Astrocyte (in vitro differentiated cells and primary cell): ENCODE measurements around the gene SLC25A2. TPM values are rescaled to one million over a fixed set of nuclear protein-coding genes. Genes with fewer than 3 reads are reported as not detected.

ENCODE experiments used
- DNase-seq: peaks from one replicate; pipeline ENCODE4 v3.0.0-alpha.2; 2010; ENCODE audit warnings: low read depth
- FAIRE-seq: peaks from 2 replicates; lab custom pipeline; 2011; peaks lifted over from hg19 to GRCh38; lab: Jason Lieb, UNC
- H2AFZ ChIP-seq: 2 replicates; pipeline ENCODE4 v1.6.0; 2012; ENCODE audit warnings: low read depth, low read length, inconsistent platforms
- H3K27ac ChIP-seq: 2 replicates; pipeline ENCODE4 v1.5.1; 2011; ENCODE audit warnings: low read depth, low read length, inconsistent platforms
- H3K27me3 ChIP-seq: 2 replicates; pipeline ENCODE4 v1.6.0; 2011; ENCODE audit warnings: low read length, inconsistent platforms; ENCODE audit not compliant: insufficient read depth
- H3K36me3 ChIP-seq: 2 replicates; pipeline ENCODE4 v1.5.1; 2011; ENCODE audit warnings: low read length, inconsistent platforms; ENCODE audit not compliant: insufficient read depth
- H3K4me1 ChIP-seq: 2 replicates; pipeline ENCODE4 v1.5.1; 2011; ENCODE audit warnings: low read length, inconsistent platforms; ENCODE audit not compliant: insufficient read depth
- H3K4me2 ChIP-seq: 2 replicates; pipeline ENCODE4 v1.6.0; 2012; ENCODE audit warnings: low read length, inconsistent platforms
- H3K4me3 ChIP-seq: 2 replicates; pipeline ENCODE4 v1.5.1; 2011; ENCODE audit warnings: low read depth, mild to moderate bottlenecking, low read length, inconsistent platforms; ENCODE audit not compliant: insufficient read depth
- H3K79me2 ChIP-seq: 2 replicates; pipeline ENCODE4 v1.6.0; 2012; ENCODE audit warnings: mild to moderate bottlenecking, low read length, inconsistent platforms; ENCODE audit not compliant: insufficient read depth
- H3K9ac ChIP-seq: 2 replicates; pipeline ENCODE4 v1.6.0; 2012; ENCODE audit warnings: mild to moderate bottlenecking, low read length, inconsistent platforms
- H3K9me3 ChIP-seq: 2 replicates; pipeline ENCODE4 v1.5.1; 2012; ENCODE audit warnings: low read depth, mild to moderate bottlenecking, low read length, inconsistent platforms; ENCODE audit not compliant: insufficient read depth
- H4K20me1 ChIP-seq: 2 replicates; pipeline ENCODE4 v1.6.0; 2012; ENCODE audit warnings: low read length, inconsistent platforms; ENCODE audit not compliant: insufficient read depth
- H3K27ac Mint-ChIP-seq: one replicate; pipeline ENCODE4 v1.8.0; 2021; ENCODE audit warnings: mild to moderate bottlenecking, mixed read lengths; ENCODE audit not compliant: unreplicated experiment
- H3K27me3 Mint-ChIP-seq: one replicate; pipeline ENCODE4 v1.8.0; 2021; ENCODE audit warnings: low read depth, mixed read lengths; ENCODE audit not compliant: unreplicated experiment
- H3K36me3 Mint-ChIP-seq: one replicate; pipeline ENCODE4 v1.8.0; 2021; ENCODE audit warnings: low read depth, mixed read lengths; ENCODE audit not compliant: unreplicated experiment
- H3K4me1 Mint-ChIP-seq: one replicate; pipeline ENCODE4 v1.8.0; 2021; ENCODE audit warnings: low read depth, mixed read lengths; ENCODE audit not compliant: unreplicated experiment
- H3K4me3 Mint-ChIP-seq: one replicate; pipeline ENCODE4 v1.8.0; 2021; ENCODE audit warnings: mild to moderate bottlenecking, moderate library complexity, mixed read lengths; ENCODE audit not compliant: unreplicated experiment
- H3K9me3 Mint-ChIP-seq: one replicate; pipeline ENCODE4 v1.8.0; 2021; ENCODE audit warnings: mild to moderate bottlenecking, mixed read lengths; ENCODE audit not compliant: unreplicated experiment
- EZH2 ChIP-seq: IDR thresholded peaks from 2 replicates; pipeline ENCODE4 v1.6.1; 2012; ENCODE audit warnings: mild to moderate bottlenecking, low read length, inconsistent platforms; ENCODE audit not compliant: insufficient read depth
- total RNA-seq: library from RNA; stranded (reverse); gene quantifications from 2 replicates; pipeline ENCODE4 v1.2.1, GENCODE V29; 2021
- TF ChIP-seq, protein P1 (sequence below): IDR thresholded peaks from 2 replicates; pipeline ENCODE4 v1.5.1; 2011; ENCODE audit warnings: low read depth, mild to moderate bottlenecking, inconsistent platforms, low read length, moderate library complexity; ENCODE audit not compliant: insufficient read depth

SLC25A2 gene
- total RNA-seq, 1 donor from 2014 or later, result 0.25 TPM

DNA sequence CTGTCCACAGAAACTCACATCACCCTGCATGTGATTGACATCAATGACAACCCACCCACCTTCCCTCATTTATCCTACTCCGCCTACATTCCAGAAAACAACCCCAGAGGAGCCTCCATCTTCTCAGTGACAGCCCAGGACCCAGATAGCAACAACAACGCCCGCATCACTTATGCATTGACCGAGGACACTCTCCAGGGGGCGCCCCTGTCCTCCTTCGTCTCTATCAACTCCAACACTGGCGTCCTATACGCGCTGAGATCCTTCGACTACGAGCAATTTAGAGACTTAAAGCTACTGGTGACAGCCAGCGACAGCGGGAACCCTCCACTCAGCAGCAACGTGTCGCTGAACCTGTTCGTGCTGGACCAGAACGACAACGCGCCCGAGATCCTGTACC is 41.5 kb upstream of the SLC25A2 start:
- H3K4me2 ChIP-seq, result no peak overlapping the region
- FAIRE-seq (no peak), DNase-seq (no peak)
- H3K27ac Mint-ChIP-seq, result no peak overlapping the region
- peaks cover 3% of the 10 kb centered on the region for H3K36me3 Mint-ChIP-seq
- no peaks in the 10 kb centered on the region for H3K4me1 Mint-ChIP-seq
- H2AFZ ChIP-seq, result no peak overlapping the region
- H3K4me3 ChIP-seq, result no peak overlapping the region
- H3K4me1 ChIP-seq, result no peaks in the 10 kb centered on the region
- no peaks in the 10 kb centered on the region for H3K79me2 ChIP-seq
- no peak overlapping the region for H3K9ac ChIP-seq
- H3K27me3 Mint-ChIP-seq, result no peaks in the 10 kb centered on the region
- H4K20me1 ChIP-seq, result no peaks in the 10 kb centered on the region
- TF ChIP-seq, protein P1, sequence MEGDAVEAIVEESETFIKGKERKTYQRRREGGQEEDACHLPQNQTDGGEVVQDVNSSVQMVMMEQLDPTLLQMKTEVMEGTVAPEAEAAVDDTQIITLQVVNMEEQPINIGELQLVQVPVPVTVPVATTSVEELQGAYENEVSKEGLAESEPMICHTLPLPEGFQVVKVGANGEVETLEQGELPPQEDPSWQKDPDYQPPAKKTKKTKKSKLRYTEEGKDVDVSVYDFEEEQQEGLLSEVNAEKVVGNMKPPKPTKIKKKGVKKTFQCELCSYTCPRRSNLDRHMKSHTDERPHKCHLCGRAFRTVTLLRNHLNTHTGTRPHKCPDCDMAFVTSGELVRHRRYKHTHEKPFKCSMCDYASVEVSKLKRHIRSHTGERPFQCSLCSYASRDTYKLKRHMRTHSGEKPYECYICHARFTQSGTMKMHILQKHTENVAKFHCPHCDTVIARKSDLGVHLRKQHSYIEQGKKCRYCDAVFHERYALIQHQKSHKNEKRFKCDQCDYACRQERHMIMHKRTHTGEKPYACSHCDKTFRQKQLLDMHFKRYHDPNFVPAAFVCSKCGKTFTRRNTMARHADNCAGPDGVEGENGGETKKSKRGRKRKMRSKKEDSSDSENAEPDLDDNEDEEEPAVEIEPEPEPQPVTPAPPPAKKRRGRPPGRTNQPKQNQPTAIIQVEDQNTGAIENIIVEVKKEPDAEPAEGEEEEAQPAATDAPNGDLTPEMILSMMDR, result no peak
- TF ChIP-seq EZH2, result no peak
- H3K27me3 ChIP-seq, result peaks cover 3% of the 10 kb centered on the region
- no peak overlapping the region for H3K27ac ChIP-seq
- peaks cover 24% of the 10 kb centered on the region for H3K9me3 ChIP-seq
- H3K36me3 ChIP-seq, result no peaks in the 10 kb centered on the region
- H3K4me3 Mint-ChIP-seq, result no peak overlapping the region
- H3K9me3 Mint-ChIP-seq, result peaks cover 36% of the 10 kb centered on the region

DNA sequence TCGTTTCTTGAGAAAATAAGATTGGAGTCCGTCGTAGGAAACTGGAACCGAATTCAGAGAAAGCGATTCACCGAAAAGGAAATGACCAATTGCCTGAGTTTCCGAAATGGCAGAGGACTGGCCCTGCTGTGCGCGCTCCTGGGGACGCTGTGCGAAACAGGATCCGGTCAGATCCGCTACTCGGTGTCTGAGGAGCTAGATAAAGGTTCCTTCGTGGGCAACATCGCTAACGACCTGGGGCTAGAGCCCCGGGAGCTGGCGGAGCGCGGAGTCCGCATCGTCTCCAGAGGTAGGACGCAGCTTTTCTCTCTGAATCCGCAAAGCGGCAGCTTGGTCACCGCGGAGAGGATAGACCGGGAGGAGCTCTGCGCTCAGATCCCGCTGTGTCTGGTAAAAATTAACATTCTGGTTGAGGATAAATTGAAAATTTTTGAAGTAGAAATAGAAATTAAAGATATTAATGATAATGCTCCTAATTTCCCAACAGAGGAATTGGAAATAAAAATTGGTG is 40.2 kb upstream of the SLC25A2 start:
- no peaks in the 10 kb centered on the region for H3K27me3 Mint-ChIP-seq
- H3K27ac ChIP-seq, result no peak overlapping the region

More for the DNA sequence above, 40.2 kb upstream of the SLC25A2 start:
- Mint-ChIP-seq H3K27ac (no peak overlapping the region), H3K4me1 (no peaks in the 10 kb centered on the region), H3K9me3 (peaks cover 44% of the 10 kb centered on the region), H3K36me3 (peaks cover 6% of the 10 kb centered on the region), H3K4me3 (no peak overlapping the region)
- Histone ChIP-seq H3K9me3 (peaks cover 33% of the 10 kb centered on the region), H3K27me3 (peaks cover 3% of the 10 kb centered on the region), H2AFZ (peak overlapping the region; percentile 76), H3K4me1 (no peaks in the 10 kb centered on the region), H4K20me1 (no peaks in the 10 kb centered on the region), H3K4me3 (peak overlapping the region; percentile 54), H3K36me3 (no peaks in the 10 kb centered on the region), H3K79me2 (no peaks in the 10 kb centered on the region), H3K9ac (peak overlapping the region; percentile 53), H3K4me2 (peak overlapping the region; percentile 66)
- TF ChIP-seq, protein P1, result no peak
- FAIRE-seq (no peak), DNase-seq (no peak)
